Central memory CD8-positive, alpha-beta T cell (primary cell): ENCODE results near the gene NEURL2.
"Not testable (repeated sequence)": the region's sequence is repeated elsewhere in the genome, so short reads cannot be mapped to it uniquely, and the experiment has no call there.

Experiments
- ATAC-seq: fragments of 150-1000 bp; cut with Tn5 transposase; replicated peaks from 2 replicates; pipeline ENCODE4 v1.10.0; 2022; ENCODE audit warnings: mild to moderate bottlenecking, moderate FRiP score, moderate number of reproducible peaks; ENCODE audit not compliant: poor library complexity, severe bottlenecking; ENCODE audit errors: extremely low read depth
- DNase-seq, 2 donors: peaks; one replicate each; pipeline ENCODE4 v3.0.0; 2021; ENCODE audit warnings: low spot score in 2 of 2
- H3K27ac Mint-ChIP-seq: one replicate; pipeline ENCODE4 v1.8.0; 2022; ENCODE audit warnings: low read depth, mild to moderate bottlenecking, moderate library complexity, mixed read lengths
- H3K27me3 Mint-ChIP-seq: one replicate; pipeline ENCODE4 v1.8.0; 2022; ENCODE audit warnings: mixed read lengths
- H3K36me3 Mint-ChIP-seq: one replicate; pipeline ENCODE4 v1.8.0; 2022; ENCODE audit warnings: mild to moderate bottlenecking, moderate library complexity, mixed read lengths; ENCODE audit not compliant: insufficient read depth
- H3K4me1 Mint-ChIP-seq: one replicate; pipeline ENCODE4 v1.8.0; 2022; ENCODE audit warnings: mixed read lengths
- H3K4me3 Mint-ChIP-seq: one replicate; pipeline ENCODE4 v1.8.0; 2022; ENCODE audit warnings: mild to moderate bottlenecking, moderate library complexity, mixed read lengths
- H3K9me3 Mint-ChIP-seq: one replicate; pipeline ENCODE4 v1.8.0; 2022; ENCODE audit warnings: mixed read lengths

NEURL2 gene

GRCh38 chr20:45890985-45891983 lies at the start of gene NEURL2, which contains the start of gene CTSA:
Gene NEURL2 (minus strand): TSS chr20:45891208. CDS start chr20:45890991, 217 bp downstream.
Gene CTSA (plus strand): TSS chr20:45891335. CDS start chr20:45891569, 234 bp downstream.
- Mint-ChIP-seq H3K9me3 (no peaks in the 10 kb centered on the region), H3K27ac (peak within 1 kb of the TSS; percentile 91), H3K27me3 (no peaks in the 10 kb centered on the region), H3K4me3 (peak within 1 kb of the TSS; percentile 92), H3K36me3 (peaks cover 20% of the 10 kb centered on the region), H3K4me1 (peaks cover 19% of the 10 kb centered on the region)
- DNase-seq (peak; percentile 65 to 69), ATAC-seq (peak; percentile 79)

- no peak for ATAC-seq
- Mint-ChIP-seq H3K9me3 (no peaks in the 10 kb centered on the region), H3K27me3 (no peaks in the 10 kb centered on the region), H3K36me3 (peaks cover 64% of the 10 kb centered on the region), H3K27ac (no peak overlapping the region), H3K4me1 (peaks cover 30% of the 10 kb centered on the region), H3K4me3 (no peak overlapping the region)
- no peak for DNase-seq
Observed at GRCh38 chr20:45940469-45940868, 49.5 kb upstream of the NEURL2 start.

- Mint-ChIP-seq H3K9me3 (no peaks in the 10 kb centered on the region), H3K27me3 (no peaks in the 10 kb centered on the region), H3K27ac (no peak overlapping the region), H3K36me3 (peaks cover 66% of the 10 kb centered on the region), H3K4me1 (peaks cover 30% of the 10 kb centered on the region), H3K4me3 (no peak overlapping the region)
- ATAC-seq, result no peak
- no peak for DNase-seq
Observed at GRCh38 chr20:45940053-45940452, 49.0 kb upstream of the NEURL2 start.

GRCh38 chr20:45938727-45939438 lies 47.9 kb upstream of the NEURL2 start:
- peaks cover 66% of the 10 kb centered on the region for H3K36me3 Mint-ChIP-seq
- no peak overlapping the region for H3K4me3 Mint-ChIP-seq

GRCh38 chr20:45937765-45938164 lies 46.8 kb upstream of the NEURL2 start:
- H3K36me3 Mint-ChIP-seq, result peaks cover 61% of the 10 kb centered on the region

More at GRCh38 chr20:45938727-45939438, 47.9 kb upstream of the NEURL2 start:
- ATAC-seq (no peak), DNase-seq (no peak)
- H3K27me3 Mint-ChIP-seq, result no peaks in the 10 kb centered on the region
- H3K27ac Mint-ChIP-seq, result peak overlapping the region; percentile 29
- no peaks in the 10 kb centered on the region for H3K9me3 Mint-ChIP-seq
- H3K4me1 Mint-ChIP-seq, result peaks cover 24% of the 10 kb centered on the region

GRCh38 chr20:45935416-45936046 lies 44.5 kb upstream of the NEURL2 start:
- peaks cover 45% of the 10 kb centered on the region for H3K36me3 Mint-ChIP-seq
- peak; percentile 13 for ATAC-seq

More at GRCh38 chr20:45937765-45938164, 46.8 kb upstream of the NEURL2 start:
- Mint-ChIP-seq H3K9me3 (no peaks in the 10 kb centered on the region), H3K27ac (peak overlapping the region; percentile 77), H3K27me3 (no peaks in the 10 kb centered on the region), H3K4me3 (peak overlapping the region; percentile 72), H3K4me1 (peaks cover 22% of the 10 kb centered on the region)
- no peak for ATAC-seq
- DNase-seq, result no peak

GRCh38 chr20:45934586-45935415 lies 43.8 kb upstream of the NEURL2 start, which contains the start of gene PCIF1:
Gene PCIF1 (plus strand): TSS chr20:45934683. CDS start chr20:45939000, 4,317 bp downstream.
- peak; percentile 99 for DNase-seq
- H3K27ac Mint-ChIP-seq, result peak within 1 kb of the TSS; percentile 96
- peaks cover 22% of the 10 kb centered on the region for H3K4me1 Mint-ChIP-seq
- no peaks in the 10 kb centered on the region for H3K27me3 Mint-ChIP-seq
- no peaks in the 10 kb centered on the region for H3K9me3 Mint-ChIP-seq
- H3K36me3 Mint-ChIP-seq, result peaks cover 40% of the 10 kb centered on the region
- peak; percentile 82 for ATAC-seq
- peak within 1 kb of the TSS; percentile 98 for H3K4me3 Mint-ChIP-seq

More at GRCh38 chr20:45935416-45936046, 44.5 kb upstream of the NEURL2 start:
- H3K9me3 Mint-ChIP-seq, result no peaks in the 10 kb centered on the region
- no peaks in the 10 kb centered on the region for H3K27me3 Mint-ChIP-seq
- H3K4me1 Mint-ChIP-seq, result peaks cover 22% of the 10 kb centered on the region
- H3K27ac Mint-ChIP-seq, result peak overlapping the region; percentile 96
- H3K4me3 Mint-ChIP-seq, result peak overlapping the region; percentile 98
- DNase-seq, result no peak

GRCh38 chr20:45934046-45934585 lies 43.1 kb upstream of the NEURL2 start:
- H3K4me1 Mint-ChIP-seq, result peaks cover 16% of the 10 kb centered on the region
- peak overlapping the region; percentile 98 for H3K4me3 Mint-ChIP-seq
- no peak for DNase-seq

GRCh38 chr20:45933266-45934045 lies 42.4 kb upstream of the NEURL2 start:
- H3K27me3 Mint-ChIP-seq, result no peaks in the 10 kb centered on the region
- ATAC-seq, result no peak
- H3K9me3 Mint-ChIP-seq, result no peaks in the 10 kb centered on the region
- DNase-seq, result peak in 1 of 2 donors; percentile 27
- peaks cover 14% of the 10 kb centered on the region for H3K4me1 Mint-ChIP-seq
- H3K27ac Mint-ChIP-seq, result peak overlapping the region; percentile 96
- H3K4me3 Mint-ChIP-seq, result peak overlapping the region; percentile 98
- H3K36me3 Mint-ChIP-seq, result peaks cover 35% of the 10 kb centered on the region

More at GRCh38 chr20:45934046-45934585, 43.1 kb upstream of the NEURL2 start:
- peak overlapping the region; percentile 96 for H3K27ac Mint-ChIP-seq
- no peaks in the 10 kb centered on the region for H3K9me3 Mint-ChIP-seq
- H3K27me3 Mint-ChIP-seq, result no peaks in the 10 kb centered on the region
- ATAC-seq, result no peak
- peaks cover 39% of the 10 kb centered on the region for H3K36me3 Mint-ChIP-seq

- peaks cover 25% of the 10 kb centered on the region for H3K36me3 Mint-ChIP-seq
- not testable (repeated sequence) for H3K4me3 Mint-ChIP-seq
Observed at GRCh38 chr20:45931680-45932079, 40.7 kb upstream of the NEURL2 start.

More at GRCh38 chr20:45931680-45932079, 40.7 kb upstream of the NEURL2 start:
- DNase-seq, H3K4me1 Mint-ChIP-seq, H3K9me3 Mint-ChIP-seq, H3K27ac Mint-ChIP-seq, ATAC-seq, H3K27me3 Mint-ChIP-seq: not testable (repeated sequence)
